Lower leg skin (tissue), 3 donors: Measurements from ENCODE around the gene IFNL4.

Experiments used
- CTCF ChIP-seq, 3 donors: fragments of 450-650 bp; IDR thresholded peaks; one replicate each; pipeline ENCODE4 v1.5.1; 2016; ENCODE audit warnings: antibody characterized with exemption in 3 of 3, mild to moderate bottlenecking in 3 of 3, moderate library complexity in 2 of 3
- POLR2A ChIP-seq, 2 donors: fragments of 450-650 bp; IDR thresholded peaks; one replicate each; pipeline ENCODE4 v1.6.1; 2016 to 2017; ENCODE audit warnings: antibody characterized with exemption in 2 of 2, mild to moderate bottlenecking in 1 of 2, moderate library complexity in 1 of 2

- TF ChIP-seq POLR2A (IDR thresholded peaks at IDR 0.05) (no peak), CTCF (IDR thresholded peaks at IDR 0.05) (no peak)
Measured at GRCh38 chr19:39208175-39208795, 40.4 kb downstream of the IFNL4 start.
